ENCODE results near the gene QDPR. TPM values are rescaled to one million over a fixed set of nuclear protein-coding genes. Genes with fewer than 3 reads are reported as not detected.

The QDPR gene
- total and polyA plus RNA-seq, 9 donors = 7.3 to 49.9 (median 26.1) TPM

DNA sequence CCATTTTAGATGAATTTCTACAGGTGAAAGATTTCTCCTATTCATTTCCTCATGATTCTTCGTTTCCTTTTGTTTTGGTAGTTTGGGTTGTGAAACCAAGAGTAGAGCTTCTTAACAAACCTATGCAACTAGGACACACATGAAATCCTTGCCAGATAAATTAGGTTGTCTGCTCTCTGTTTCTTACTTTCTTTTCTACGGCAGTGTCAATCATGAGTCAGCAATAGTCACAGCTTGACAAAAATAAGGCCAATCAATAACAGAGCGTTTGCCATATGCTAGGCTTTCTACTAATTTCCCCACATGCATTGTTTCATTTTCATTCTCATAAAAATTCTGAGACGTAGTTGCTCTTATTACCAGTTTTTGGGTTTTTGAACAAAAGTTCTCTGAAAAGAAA is 23.4 kb upstream of the QDPR start:
- 86 to 95% (median 91%) methylated on average over 4 of the region's 4 CpGs for WGBS, 3 donors
- intact Hi-C loops (cut with DNase I) = no loop called here

GRCh38 chr4:17534705-17535104 is 22.8 kb upstream of the QDPR start:
- Histone ChIP-seq H3K9me3 (no peaks in the 10 kb centered on the region), H3K36me3 (no peaks in the 10 kb centered on the region), H3K27me3 (no peaks in the 10 kb centered on the region), H3K4me1 (ENCODE audit: insufficient read depth) (no peaks in the 10 kb centered on the region), H3K27ac (no peak overlapping the region), H3K4me3 (no peak overlapping the region)
- 95 to 96% (median 96%) methylated on average over 4 of the region's 4 CpGs for WGBS, 3 donors
- DNase-seq = no peak
- intact Hi-C loops (cut with DNase I) = no loop called here
- no peak for TF ChIP-seq EP300 (IDR thresholded peaks at IDR 0.05)
- TF ChIP-seq POLR2A (IDR thresholded peaks at IDR 0.05) = no peak
- TF ChIP-seq CTCF (IDR thresholded peaks at IDR 0.05) = no peak

More for the DNA sequence above, 23.4 kb upstream of the QDPR start:
- H3K27me3 ChIP-seq = no peaks in the 10 kb centered on the region
- H3K4me3 ChIP-seq = no peak overlapping the region
- H3K36me3 ChIP-seq = no peaks in the 10 kb centered on the region
- H3K9me3 ChIP-seq = no peaks in the 10 kb centered on the region
- no peaks in the 10 kb centered on the region for H3K4me1 ChIP-seq (ENCODE audit: insufficient read depth)
- H3K27ac ChIP-seq = no peak overlapping the region
- no peak for DNase-seq
- TF ChIP-seq EP300 (IDR thresholded peaks at IDR 0.05) (no peak), POLR2A (IDR thresholded peaks at IDR 0.05) (no peak), CTCF (IDR thresholded peaks at IDR 0.05) (no peak)

DNA sequence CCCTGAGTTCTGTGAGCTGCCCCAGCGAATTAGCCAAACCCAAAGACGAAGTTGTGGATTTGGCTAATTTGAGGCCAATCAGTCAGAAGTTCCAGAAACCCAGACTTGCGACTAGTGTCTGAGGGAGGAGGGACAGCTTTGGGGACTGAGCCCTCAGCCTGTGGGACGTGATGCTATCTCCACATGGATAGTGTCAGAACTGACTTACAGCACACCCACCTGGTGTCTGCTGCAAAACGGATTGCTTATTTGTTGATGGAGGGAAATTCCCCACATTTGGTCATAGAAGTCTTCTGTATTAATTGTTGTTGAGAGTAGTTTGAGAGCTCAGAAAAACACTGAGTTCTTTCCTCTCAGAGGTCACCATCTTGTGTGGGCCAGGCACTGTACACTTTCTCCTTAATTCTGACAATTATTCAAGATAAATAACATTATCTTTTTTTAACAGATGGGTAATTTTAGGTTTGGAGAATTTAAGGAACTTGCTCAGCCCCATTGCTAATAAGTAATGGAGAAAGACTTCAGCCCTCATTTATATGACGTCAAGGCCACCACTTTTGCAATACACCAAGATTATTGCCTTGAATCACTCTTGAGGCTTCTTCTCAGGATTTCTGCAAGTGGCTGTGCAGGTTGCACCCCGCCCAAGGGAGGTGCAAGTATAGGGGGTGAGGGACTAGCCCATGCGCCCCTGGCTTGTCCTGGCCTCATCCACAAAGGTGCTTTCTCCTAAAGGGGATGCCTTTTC is 19.8 kb upstream of the QDPR start:
- no peak overlapping the region for H3K4me3 ChIP-seq
- H3K4me1 ChIP-seq (ENCODE audit: insufficient read depth) = peaks cover 1% of the 10 kb centered on the region
- no peaks in the 10 kb centered on the region for H3K27me3 ChIP-seq
- WGBS, 3 donors = 60 to 66% (median 66%) methylated on average over 8 of the region's 8 CpGs
- H3K27ac ChIP-seq = no peak overlapping the region
- TF ChIP-seq POLR2A (IDR thresholded peaks at IDR 0.05) = no peak
- TF ChIP-seq EP300 (IDR thresholded peaks at IDR 0.05) = no peak
- no peak for TF ChIP-seq CTCF (IDR thresholded peaks at IDR 0.05)
- intact Hi-C loops (cut with DNase I) = no loop called here
- no peaks in the 10 kb centered on the region for H3K9me3 ChIP-seq
- no peak for DNase-seq
- H3K36me3 ChIP-seq = no peaks in the 10 kb centered on the region

DNA sequence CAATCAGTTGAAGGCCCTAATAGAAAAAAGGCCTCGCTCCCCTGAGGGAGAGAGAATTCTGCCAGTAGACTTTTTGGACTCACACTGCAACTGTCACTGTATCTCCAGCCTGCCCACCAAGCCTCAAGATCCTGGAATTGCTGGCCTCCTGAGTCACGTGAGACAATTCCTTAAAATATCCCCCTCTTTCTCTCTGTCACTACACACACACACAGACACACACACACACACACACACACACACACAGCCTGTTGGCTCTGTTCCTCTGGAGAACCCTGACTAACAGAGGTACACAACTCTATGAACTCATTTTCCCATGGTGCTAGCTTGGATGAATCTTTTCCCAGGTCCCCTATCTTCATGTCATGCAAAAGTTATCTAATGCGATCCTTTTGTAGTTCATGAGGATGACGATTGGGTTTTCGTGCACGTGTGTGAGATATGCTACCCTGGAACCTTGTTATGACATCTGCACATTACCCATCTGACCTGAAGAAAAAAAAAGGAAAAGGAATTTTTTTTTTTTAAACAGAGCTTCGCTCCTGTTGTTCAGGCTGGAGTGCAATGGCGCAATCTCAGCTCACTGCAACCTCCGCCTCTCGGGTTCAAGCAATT is 16.8 kb upstream of the QDPR start:
- DNase-seq = no peak
- intact Hi-C loops (cut with DNase I) = no loop called here
- H3K27ac ChIP-seq = no peak overlapping the region
- WGBS, 3 donors = 74 to 83% (median 80%) methylated on average over 10 of the region's 10 CpGs
- peaks cover 1% of the 10 kb centered on the region for H3K4me1 ChIP-seq (ENCODE audit: insufficient read depth)
- no peaks in the 10 kb centered on the region for H3K36me3 ChIP-seq
- H3K27me3 ChIP-seq = no peaks in the 10 kb centered on the region
- no peaks in the 10 kb centered on the region for H3K9me3 ChIP-seq
- TF ChIP-seq POLR2A (IDR thresholded peaks at IDR 0.05) = no peak
- TF ChIP-seq EP300 (IDR thresholded peaks at IDR 0.05) = no peak
- no peak for TF ChIP-seq CTCF (IDR thresholded peaks at IDR 0.05)
- H3K4me3 ChIP-seq = no peak overlapping the region

Measured in ovary (tissue), 9 donors.